Vagina (tissue), 2 donors: ENCODE measurements around the gene GRIK3.

Source experiments
- CTCF ChIP-seq, 3 experiments: fragments of 450-650 bp in 2 of 3; fragments of 200-600 bp in 1 of 3; sonication (generic) in 1 of 3; IDR thresholded peaks; one replicate each; pipeline ENCODE4 v1.5.1; 2017 to 2019; ENCODE audit warnings: antibody characterized with exemption in 3 of 3, mild to moderate bottlenecking in 2 of 3, moderate library complexity in 2 of 3
- POLR2AphosphoS5 ChIP-seq, 2 donors: sonication (generic); formaldehyde crosslinking; IDR thresholded peaks; one replicate each; pipeline ENCODE4 v1.9.0; 2017; ENCODE audit warnings: antibody characterized with exemption in 2 of 2, mild to moderate bottlenecking in 2 of 2, low read depth in 1 of 2; ENCODE audit not compliant: insufficient read depth in 1 of 2

GRCh38 chr1:36835017-36835695 lies 199.2 kb downstream of the GRIK3 start:
- no peak for TF ChIP-seq CTCF (IDR thresholded peaks at IDR 0.05)
- TF ChIP-seq POLR2AphosphoS5 (IDR thresholded peaks at IDR 0.05; ENCODE audit: insufficient read depth in 1 of 2, low read depth in 1 of 2), result no peak
